Ishikawa (cell line): ENCODE measurements around the gene TKT.

ENCODE experiments used
- CEBPB ChIP-seq: IDR thresholded peaks from 2 replicates; pipeline ENCODE4 v1.6.1; 2012
- CREB1 ChIP-seq: IDR thresholded peaks from 2 replicates; pipeline ENCODE4 v1.6.1; 2012; ENCODE audit warnings: low read depth
- EGR1 ChIP-seq: IDR thresholded peaks from 2 replicates; pipeline ENCODE4 v1.6.1; 2012
- EP300 ChIP-seq: IDR thresholded peaks from 2 replicates; pipeline ENCODE4 v1.6.1; 2012; ENCODE audit warnings: borderline replicate concordance
- FOXM1 ChIP-seq: IDR thresholded peaks from 2 replicates; pipeline ENCODE4 v1.6.1; 2012; ENCODE audit warnings: low read depth, borderline replicate concordance
- MAX ChIP-seq: IDR thresholded peaks from 2 replicates; pipeline ENCODE4 v1.6.1; 2012
- NFIC ChIP-seq: IDR thresholded peaks from 2 replicates; pipeline ENCODE4 v1.6.1; 2012
- RAD21 ChIP-seq: IDR thresholded peaks from 2 replicates; pipeline ENCODE4 v1.6.1; 2012; ENCODE audit warnings: low read depth
- TAF1 ChIP-seq: IDR thresholded peaks from 2 replicates; pipeline ENCODE4 v1.6.1; 2012; ENCODE audit warnings: low read depth, mild to moderate bottlenecking
- TCF12 ChIP-seq: IDR thresholded peaks from 2 replicates; pipeline ENCODE4 v1.6.1; 2012; ENCODE audit warnings: low read depth
- TEAD4 ChIP-seq: IDR thresholded peaks from 2 replicates; pipeline ENCODE4 v1.6.1; 2012
- YY1 ChIP-seq: IDR thresholded peaks from 2 replicates; pipeline ENCODE4 v1.6.1; 2012; ENCODE audit warnings: low read depth
- ZBTB7A ChIP-seq: IDR thresholded peaks from 2 replicates; pipeline ENCODE4 v1.6.1; 2012; ENCODE audit warnings: low read depth
- TF ChIP-seq, protein P1 (sequence below): IDR thresholded peaks from 2 replicates; pipeline ENCODE4 v1.6.1; 2012; ENCODE audit warnings: low read depth, mild to moderate bottlenecking
- TF ChIP-seq, protein P2 (sequence below): IDR thresholded peaks from 2 replicates; pipeline ENCODE4 v1.6.1; 2012

TKT gene

DNA sequence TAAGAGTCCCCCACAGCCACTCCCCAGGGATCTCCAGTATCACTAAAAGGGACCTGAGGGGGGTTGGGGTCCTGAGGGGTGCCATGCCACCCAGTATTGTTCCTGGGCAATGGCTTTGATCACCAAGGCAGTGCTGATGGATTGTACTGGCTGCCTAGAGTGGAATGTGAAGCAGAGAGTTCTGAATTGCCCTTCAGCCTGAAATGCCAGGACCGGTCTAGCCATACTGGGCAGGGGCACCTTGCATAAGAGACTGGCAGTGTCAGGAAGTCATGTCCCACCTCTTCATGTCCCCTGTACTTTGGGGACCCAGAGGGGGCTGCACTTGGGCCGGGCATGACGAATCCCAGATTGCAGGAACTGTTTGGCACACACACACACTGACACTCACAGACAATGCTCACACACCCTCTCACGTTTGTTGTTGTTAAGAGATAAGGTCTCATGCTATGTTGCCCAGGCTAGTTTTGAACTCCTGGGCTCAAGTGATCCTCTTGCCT, 4.5 kb upstream of the TKT start:
- no peak for TF ChIP-seq CEBPB
- no peak for TF ChIP-seq NFIC
- no peak for TF ChIP-seq RAD21
- TF ChIP-seq CREB1, result no peak
- no peak for TF ChIP-seq YY1
- TF ChIP-seq TEAD4, result no peak
- no peak for TF ChIP-seq MAX
- TF ChIP-seq EGR1, result no peak

- TF ChIP-seq CEBPB (no peak), NFIC (no peak), CREB1 (no peak), TCF12 (no peak), EGR1 (no peak), MAX (no peak), TAF1 (no peak), TEAD4 (no peak), ZBTB7A (no peak), EP300 (no peak)
- TF ChIP-seq, protein P1, sequence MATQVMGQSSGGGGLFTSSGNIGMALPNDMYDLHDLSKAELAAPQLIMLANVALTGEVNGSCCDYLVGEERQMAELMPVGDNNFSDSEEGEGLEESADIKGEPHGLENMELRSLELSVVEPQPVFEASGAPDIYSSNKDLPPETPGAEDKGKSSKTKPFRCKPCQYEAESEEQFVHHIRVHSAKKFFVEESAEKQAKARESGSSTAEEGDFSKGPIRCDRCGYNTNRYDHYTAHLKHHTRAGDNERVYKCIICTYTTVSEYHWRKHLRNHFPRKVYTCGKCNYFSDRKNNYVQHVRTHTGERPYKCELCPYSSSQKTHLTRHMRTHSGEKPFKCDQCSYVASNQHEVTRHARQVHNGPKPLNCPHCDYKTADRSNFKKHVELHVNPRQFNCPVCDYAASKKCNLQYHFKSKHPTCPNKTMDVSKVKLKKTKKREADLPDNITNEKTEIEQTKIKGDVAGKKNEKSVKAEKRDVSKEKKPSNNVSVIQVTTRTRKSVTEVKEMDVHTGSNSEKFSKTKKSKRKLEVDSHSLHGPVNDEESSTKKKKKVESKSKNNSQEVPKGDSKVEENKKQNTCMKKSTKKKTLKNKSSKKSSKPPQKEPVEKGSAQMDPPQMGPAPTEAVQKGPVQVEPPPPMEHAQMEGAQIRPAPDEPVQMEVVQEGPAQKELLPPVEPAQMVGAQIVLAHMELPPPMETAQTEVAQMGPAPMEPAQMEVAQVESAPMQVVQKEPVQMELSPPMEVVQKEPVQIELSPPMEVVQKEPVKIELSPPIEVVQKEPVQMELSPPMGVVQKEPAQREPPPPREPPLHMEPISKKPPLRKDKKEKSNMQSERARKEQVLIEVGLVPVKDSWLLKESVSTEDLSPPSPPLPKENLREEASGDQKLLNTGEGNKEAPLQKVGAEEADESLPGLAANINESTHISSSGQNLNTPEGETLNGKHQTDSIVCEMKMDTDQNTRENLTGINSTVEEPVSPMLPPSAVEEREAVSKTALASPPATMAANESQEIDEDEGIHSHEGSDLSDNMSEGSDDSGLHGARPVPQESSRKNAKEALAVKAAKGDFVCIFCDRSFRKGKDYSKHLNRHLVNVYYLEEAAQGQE, result no peak
- TF ChIP-seq, protein P2, sequence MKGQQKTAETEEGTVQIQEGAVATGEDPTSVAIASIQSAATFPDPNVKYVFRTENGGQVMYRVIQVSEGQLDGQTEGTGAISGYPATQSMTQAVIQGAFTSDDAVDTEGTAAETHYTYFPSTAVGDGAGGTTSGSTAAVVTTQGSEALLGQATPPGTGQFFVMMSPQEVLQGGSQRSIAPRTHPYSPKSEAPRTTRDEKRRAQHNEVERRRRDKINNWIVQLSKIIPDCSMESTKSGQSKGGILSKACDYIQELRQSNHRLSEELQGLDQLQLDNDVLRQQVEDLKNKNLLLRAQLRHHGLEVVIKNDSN, result no peak
Observed at GRCh38 chr3:53259427-53260259, 3.8 kb upstream of the TKT start.

DNA sequence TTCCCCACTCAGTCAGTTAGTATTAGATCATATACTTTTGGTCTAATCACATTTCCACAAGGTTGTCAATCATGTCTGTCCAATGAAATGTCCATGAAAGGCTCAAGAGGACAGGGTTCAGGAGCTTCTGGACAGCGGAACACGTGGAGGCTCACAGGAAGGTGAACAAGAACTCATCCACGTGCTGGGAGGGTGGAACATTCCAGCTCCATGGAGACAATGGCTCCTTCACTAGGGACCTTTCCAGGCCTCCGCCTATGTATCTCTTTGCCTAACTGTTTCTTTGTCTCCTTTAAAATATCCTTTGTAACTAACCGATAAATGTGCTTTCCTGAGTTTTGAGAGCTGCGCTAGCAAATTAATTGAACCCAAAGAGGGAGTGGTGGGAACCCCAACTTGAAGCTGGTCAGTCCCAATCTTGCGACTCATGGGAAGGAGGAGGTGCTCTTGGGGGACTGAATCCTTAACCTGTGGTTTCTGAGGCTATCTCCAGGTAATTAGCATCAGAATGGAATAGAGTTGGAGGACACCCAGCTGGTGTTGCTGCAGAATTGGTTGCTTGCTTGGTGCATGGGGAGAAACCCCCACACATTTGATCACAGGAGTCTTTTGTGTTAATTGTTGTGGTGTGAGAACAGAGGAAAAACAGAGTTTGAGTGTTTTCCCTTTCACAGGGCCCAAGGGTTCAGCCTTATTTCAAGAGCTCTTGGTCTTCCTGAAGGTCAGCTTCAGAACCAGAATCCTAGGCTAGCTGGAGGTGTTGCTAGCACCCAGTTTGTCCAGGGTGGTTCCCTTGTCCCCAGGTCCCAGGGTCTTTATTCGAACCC, 3.0 kb upstream of the TKT start:
- TF ChIP-seq YY1 (no peak), MAX (no peak)

GRCh38 chr3:53257465-53257864, 1.6 kb upstream of the TKT start:
- TF ChIP-seq YY1 (no peak), CEBPB (no peak), TEAD4 (no peak), FOXM1 (no peak), NFIC (no peak), ZBTB7A (no peak), RAD21 (no peak), TAF1 (no peak), EP300 (no peak), CREB1 (no peak), MAX (no peak), TCF12 (no peak), EGR1 (no peak)
- TF ChIP-seq, protein P1, result no peak
- TF ChIP-seq, protein P2, result no peak

DNA sequence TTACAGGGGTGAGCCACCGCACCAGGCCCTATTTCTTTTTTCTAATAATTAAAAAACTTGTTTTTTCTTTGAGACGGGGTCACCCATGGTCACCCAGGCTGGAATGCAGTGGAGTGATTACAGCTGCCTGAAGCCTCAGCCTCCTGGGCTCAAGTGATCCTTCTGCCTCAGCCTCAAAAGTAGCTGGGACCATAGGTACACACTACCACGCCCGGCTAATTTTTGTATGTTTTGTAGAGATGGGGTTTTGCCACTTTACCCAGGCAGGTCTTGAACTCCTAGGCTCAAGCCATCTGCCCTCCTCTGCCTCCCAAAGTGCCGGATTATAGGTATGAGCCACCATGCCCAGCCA, 858 bp upstream of the TKT start:
- TF ChIP-seq, protein P2, result no peak
- no peak for TF ChIP-seq CREB1
- TF ChIP-seq TAF1, result no peak
- TF ChIP-seq CEBPB, result no peak
- no peak for TF ChIP-seq NFIC
- no peak for TF ChIP-seq YY1
- no peak for TF ChIP-seq ZBTB7A
- no peak for TF ChIP-seq FOXM1
- TF ChIP-seq EGR1, result no peak
- TF ChIP-seq RAD21, result no peak
- no peak for TF ChIP-seq TEAD4
- no peak for TF ChIP-seq TCF12
- no peak for TF ChIP-seq MAX
